Motor neuron (in vitro differentiated cells): Measurements from ENCODE around the gene MTSS2. TPM values are rescaled to one million over a fixed set of nuclear protein-coding genes. Genes with fewer than 3 reads are reported as not detected.

Source experiments
- ATAC-seq, 8 experiments: fragments of 200-7000 bp; cut with Tn5 transposase; replicated peaks in 6 of 8; 2 replicates each; pipeline ENCODE4 v1.8.0; 2021; ENCODE audit warnings: mild to moderate bottlenecking in 8 of 8, moderate library complexity in 8 of 8
- H3K27ac ChIP-seq, 2 donors: fragments of 250-450 bp; sonication (Bioruptor Pico); 2 replicates each; pipeline ENCODE4 v1.9.0; 2021; ENCODE audit warnings: antibody characterized with exemption in 2 of 2, mild to moderate bottlenecking in 2 of 2, moderate library complexity in 1 of 2
- H3K4me1 ChIP-seq, 2 donors: fragments of 250-450 bp; sonication (Bioruptor Pico); replicated peaks in 1 of 2; 2 replicates each; pipeline ENCODE4 v1.6.1; 2021; ENCODE audit warnings: antibody characterized with exemption in 2 of 2, mild to moderate bottlenecking in 2 of 2, moderate library complexity in 1 of 2
- H3K4me3 ChIP-seq, 5 donors: fragments of 250-450 bp; sonication (Bioruptor Pico); 2 replicates each; pipeline ENCODE4 v1.9.0; 2021; ENCODE audit warnings: antibody characterized with exemption in 5 of 5, mild to moderate bottlenecking in 5 of 5, moderate library complexity in 4 of 5
- WGBS, 10 experiments: fragments of 450-650 bp; shearing (Covaris generic); methylation state at CpG; one replicate each; pipeline ENCODE4 v1.0.0; 2022; 5-methylcytosine and 5-hydroxymethylcytosine counted together
- in situ Hi-C, 9 experiments: fragments of 400-800 bp; cut with MboI; loops; one replicate each; pipeline ENCODE4 v1.15.0; 2021; ENCODE audit warnings: low sequenced_read_pairs in 9 of 9, low pct_unique_long_range_greater_than_20kb in 2 of 9; ENCODE audit not compliant: unreplicated experiment in 9 of 9
- total RNA-seq, 8 experiments: library from RNA; unstranded; fragments of 300-600 nt; gene quantifications; 2 replicates each; pipeline versions ENCODE4 v1.2.3 to v1.2.4, GENCODE V29; 2022

MTSS2 gene
- total RNA-seq, 8 experiments from 2014 or later: 11.7 to 109 (median 25.6) TPM

DNA sequence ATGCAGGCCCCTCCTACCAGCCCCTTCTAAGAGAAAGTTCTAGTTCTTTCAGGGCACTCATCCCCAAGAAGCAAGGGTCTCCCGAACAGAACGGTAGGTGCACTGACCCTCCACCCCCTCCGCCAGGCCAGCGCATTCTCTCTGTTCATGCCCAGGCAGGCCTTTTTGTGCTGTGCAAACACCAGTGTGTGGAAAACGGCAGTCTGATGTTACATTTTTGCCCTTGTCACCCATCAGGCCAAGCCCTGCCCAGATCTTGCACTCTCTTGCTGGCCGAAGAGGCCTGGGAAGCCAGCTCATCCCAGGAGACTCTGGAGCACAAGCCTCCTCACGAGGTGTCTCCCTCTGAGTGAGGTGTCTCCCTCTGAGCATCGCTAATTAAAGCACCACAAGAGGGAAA lies 16.1 kb upstream of the MTSS2 start:
- ATAC-seq: no peak
- Histone ChIP-seq H3K4me1 (peaks cover 26 to 65% of the 10 kb centered on the region in 2 donors), H3K27ac (peak overlapping the region in 1 of 2 donors; percentile 84), H3K4me3 (no peak overlapping the region)
- in situ Hi-C loops: no loop called here
- WGBS, 10 experiments: 70 to 100% (median 89%) methylated on average over 1 to 5 of the region's 8 CpGs; no CpG with 5 or more reads in 6 of the 10 experiments

DNA sequence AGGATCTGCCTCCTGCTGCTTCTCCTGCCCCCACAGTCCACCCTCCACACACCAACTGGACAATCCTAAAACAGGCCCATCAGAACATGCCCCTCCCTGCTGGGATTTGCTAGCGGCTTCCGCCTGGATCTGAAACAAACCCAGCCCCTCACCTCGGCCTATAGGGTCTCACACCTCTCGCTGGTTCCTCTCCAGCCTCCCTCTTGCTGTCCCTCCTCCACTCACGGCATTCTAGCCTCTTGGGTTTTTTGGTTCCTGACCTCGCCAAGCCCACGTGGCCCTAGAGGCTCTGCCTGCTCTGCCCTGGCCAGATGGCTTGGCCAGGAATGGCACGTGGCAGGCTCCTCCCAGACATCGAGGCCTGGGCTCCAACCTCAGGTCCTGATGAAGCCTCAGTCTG lies 15.7 kb upstream of the MTSS2 start:
- peaks cover 26 to 64% of the 10 kb centered on the region in 2 donors for H3K4me1 ChIP-seq
- in situ Hi-C loops: no loop called here
- no peak for ATAC-seq

DNA sequence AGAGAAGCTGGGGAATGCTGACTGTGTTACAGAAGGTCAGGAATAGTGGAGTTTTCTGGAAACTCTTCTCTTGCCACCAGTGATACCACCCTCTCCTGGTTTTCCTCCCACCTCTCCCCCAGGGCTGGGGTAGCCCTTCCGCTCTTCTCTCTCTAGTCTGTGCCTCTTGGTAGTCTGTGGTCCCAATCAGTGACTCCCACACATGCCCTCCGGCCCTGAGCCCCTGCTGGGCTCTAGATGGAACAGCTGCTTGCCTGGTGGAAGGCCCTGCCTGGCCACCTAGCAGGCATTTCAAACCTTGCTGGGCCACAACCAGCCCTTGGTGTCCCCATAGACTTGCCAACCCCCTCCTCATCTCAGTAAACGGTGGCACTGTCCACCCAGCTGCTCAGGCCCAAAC lies 15.2 kb upstream of the MTSS2 start:
- in situ Hi-C loops: no loop called here
- no peak overlapping the region for H3K27ac ChIP-seq

More for the DNA sequence above, 15.7 kb upstream of the MTSS2 start:
- Histone ChIP-seq H3K27ac (no peak overlapping the region), H3K4me3 (no peak overlapping the region)
- WGBS, 10 experiments: 80 to 94% (median 88%) methylated on average over 1 to 3 of the region's 9 CpGs; no CpG with 5 or more reads in 5 of the 10 experiments

DNA sequence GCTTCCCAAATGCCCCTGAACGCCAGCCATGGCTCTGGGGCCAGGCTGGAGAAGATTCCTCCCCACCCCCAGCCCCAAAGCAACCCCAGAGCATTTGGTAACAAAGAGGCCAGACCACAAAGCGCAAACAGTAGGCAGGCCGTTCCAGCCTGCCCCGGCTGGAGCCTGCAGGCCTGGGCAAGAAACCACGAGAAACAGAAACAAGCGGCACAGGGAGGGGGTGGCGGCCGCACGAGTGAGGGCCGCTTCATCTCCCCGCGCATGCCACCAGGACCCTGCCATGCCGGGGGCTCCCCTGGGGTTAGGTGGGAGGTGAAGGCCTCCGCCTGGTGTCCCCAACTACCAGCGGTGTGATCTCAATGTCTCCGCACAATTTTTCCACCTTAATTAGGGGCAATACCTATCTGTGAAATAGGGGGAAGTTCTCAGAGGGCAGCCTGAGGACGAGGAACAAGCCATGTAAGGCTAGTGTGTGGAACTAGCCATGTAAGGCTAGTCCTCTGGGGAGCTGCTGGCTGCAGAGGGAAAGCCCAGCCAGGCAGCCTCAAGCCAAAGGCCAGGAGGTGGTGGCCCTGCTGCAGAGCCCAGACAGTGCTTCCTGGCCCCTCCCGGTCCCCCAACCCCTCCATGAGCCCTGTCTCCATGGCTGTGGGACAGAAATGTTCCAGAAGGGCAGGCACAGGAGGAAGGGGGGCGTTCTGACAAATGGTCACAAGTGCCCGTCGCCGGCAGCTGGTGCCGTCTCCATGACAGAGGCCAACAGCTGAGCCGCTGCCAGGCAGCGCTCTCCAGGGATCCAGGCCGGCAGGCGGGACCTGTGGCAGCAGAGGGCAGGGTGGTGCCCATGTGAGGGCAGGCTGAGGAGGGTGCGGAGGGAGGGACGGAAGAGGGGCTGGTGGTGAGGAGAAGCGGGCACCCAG lies 14.5 kb upstream of the MTSS2 start:
- 40 to 100% (median 83%) methylated on average over 1 to 4 of the region's 30 CpGs; no CpG with 5 or more reads in 4 of the 10 experiments for WGBS, 10 experiments
- ATAC-seq: peak in 3 of 8 experiments; percentile 13 to 62 (median 23)
- in situ Hi-C loops: no loop called here
- no peak overlapping the region for H3K27ac ChIP-seq
- H3K4me3 ChIP-seq: no peak overlapping the region
- H3K4me1 ChIP-seq: peaks cover 26 to 61% of the 10 kb centered on the region in 2 donors

More for the DNA sequence above, 15.2 kb upstream of the MTSS2 start:
- H3K4me3 ChIP-seq: no peak overlapping the region
- WGBS, 10 experiments: 17 to 80% methylated on average over 1 of the region's 3 CpGs; no CpG with 5 or more reads in 8 of the 10 experiments
- ATAC-seq: no peak
- H3K4me1 ChIP-seq: peaks cover 26 to 64% of the 10 kb centered on the region in 2 donors

DNA sequence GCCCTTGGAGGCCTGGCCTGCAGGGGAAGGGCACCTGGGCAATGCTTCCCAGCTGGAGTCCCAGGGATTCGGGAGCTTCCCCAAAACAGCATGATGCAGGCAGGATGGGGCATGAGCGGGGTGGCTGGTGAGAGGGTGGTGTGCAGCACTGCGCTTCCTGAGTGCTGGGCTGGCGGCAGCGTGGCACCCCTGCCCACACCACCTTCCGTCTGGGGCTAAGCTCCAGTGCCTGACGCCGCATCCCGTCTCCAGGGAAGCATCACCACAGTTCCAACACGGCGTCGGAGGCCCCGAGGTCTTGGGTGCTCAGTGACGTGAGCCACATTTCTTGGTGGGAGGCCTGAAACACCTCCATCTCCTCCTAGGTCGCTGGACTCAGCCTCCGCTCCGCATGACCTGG lies 13.8 kb upstream of the MTSS2 start:
- Histone ChIP-seq H3K27ac (no peak overlapping the region), H3K4me3 (no peak overlapping the region), H3K4me1 (peaks cover 28 to 57% of the 10 kb centered on the region in 2 donors)
- WGBS, 10 experiments: 100% methylated on average over 2 to 4 of the region's 17 CpGs; no CpG with 5 or more reads in 8 of the 10 experiments
- ATAC-seq: no peak
- in situ Hi-C loops: no loop called here

DNA sequence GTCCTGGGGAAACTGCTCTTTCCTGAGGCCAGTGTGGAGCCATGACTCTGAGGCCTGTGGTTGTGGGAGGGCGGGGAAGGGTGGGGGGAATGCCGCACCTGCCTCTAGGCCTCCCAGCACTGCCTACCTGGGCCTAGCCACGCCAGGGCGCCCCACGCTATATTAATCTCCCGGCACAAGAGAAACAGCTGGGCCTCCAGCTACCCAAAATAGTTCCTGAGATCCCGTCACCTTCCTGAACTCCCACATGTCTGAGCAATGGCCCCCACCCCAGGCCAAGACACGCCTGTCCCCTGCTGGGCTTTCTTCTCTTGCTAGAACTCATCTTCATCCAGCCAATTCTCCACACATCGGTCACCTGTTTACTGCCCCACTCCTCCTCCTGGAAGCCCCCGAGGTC lies 13.0 kb upstream of the MTSS2 start:
- 80 to 100% (median 80%) methylated on average over 1 to 2 of the region's 10 CpGs; no CpG with 5 or more reads in 7 of the 10 experiments for WGBS, 10 experiments
- ATAC-seq: no peak
- in situ Hi-C loops: no loop called here
- H3K27ac ChIP-seq: no peak overlapping the region
- H3K4me3 ChIP-seq: no peak overlapping the region
- H3K4me1 ChIP-seq: peaks cover 30 to 55% of the 10 kb centered on the region in 2 donors

DNA sequence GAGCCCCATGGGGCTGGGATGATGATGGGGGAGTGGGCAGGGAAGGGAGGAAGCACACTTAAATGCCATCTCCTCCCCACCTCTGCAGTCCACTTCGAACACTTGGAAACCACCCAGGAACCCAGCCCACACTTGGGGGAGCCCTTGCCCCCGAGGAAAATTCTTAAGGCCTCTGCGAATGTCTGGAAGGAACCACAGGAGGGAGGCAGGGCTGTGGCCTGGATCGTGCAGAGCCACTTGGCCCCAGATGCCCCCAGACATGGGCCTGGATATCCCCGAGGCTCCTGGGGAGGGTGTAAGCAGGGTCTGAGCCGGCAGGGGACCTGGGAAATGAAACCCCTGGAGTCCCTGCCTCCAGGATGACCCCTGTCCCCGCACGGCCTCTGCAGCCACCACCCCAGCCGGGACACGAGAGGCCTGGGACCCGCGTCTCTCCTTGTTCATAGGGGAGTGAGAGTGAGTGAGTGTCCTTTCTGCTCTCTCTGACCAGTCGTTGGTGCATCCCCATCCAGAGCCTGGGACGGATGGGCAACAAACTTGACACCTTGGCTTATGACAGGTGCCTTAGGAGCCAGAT lies 11.8 kb upstream of the MTSS2 start:
- peaks cover 30 to 55% of the 10 kb centered on the region in 2 donors for H3K4me1 ChIP-seq
- no peak overlapping the region for H3K4me3 ChIP-seq
- in situ Hi-C loops: no loop called here

DNA sequence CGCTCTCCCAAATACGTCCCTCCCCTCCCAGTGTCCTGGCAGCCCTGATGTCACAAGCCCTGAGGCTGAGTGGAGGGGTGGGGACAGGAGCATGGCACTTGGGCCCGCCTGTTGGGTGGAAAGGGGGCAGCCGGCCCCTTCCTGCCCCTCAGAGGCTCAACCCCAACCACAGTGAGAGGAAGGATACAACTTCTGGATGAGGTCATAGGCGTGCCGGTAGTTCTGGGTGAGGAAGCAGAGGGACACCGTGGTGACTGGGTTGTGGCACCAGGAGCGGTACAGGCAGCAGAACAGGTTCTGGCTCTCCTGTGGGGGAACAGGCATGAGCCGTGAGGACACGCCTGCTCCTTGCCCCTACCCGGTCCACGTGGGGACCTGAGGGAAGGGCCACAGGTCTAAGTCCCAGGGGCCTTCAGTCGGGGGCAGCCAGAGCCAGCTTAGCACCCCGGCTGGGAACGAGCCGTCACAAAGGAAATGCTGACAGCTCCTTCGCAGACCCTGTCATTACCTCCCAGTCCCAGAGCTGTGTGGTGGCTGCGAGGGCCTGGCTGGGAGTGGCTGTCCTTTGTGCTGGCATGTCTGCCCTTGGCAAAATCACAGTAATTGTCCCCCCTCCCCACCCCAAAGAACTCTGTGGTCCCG lies 11.2 kb upstream of the MTSS2 start:
- in situ Hi-C loops: no loop called here
- Histone ChIP-seq H3K4me1 (peaks cover 30 to 55% of the 10 kb centered on the region in 2 donors), H3K4me3 (no peak overlapping the region), H3K27ac (no peak overlapping the region)
- WGBS, 10 experiments: 40 to 100% (median 100%) methylated on average over 2 to 5 of the region's 19 CpGs; no CpG with 5 or more reads in 7 of the 10 experiments
- peak in 2 of 8 experiments; percentile 2 to 11 for ATAC-seq

More for the DNA sequence above, 11.8 kb upstream of the MTSS2 start:
- peak in 1 of 8 experiments; percentile 18 for ATAC-seq
- no peak overlapping the region for H3K27ac ChIP-seq
- WGBS, 10 experiments: 60% methylated on average over 1 of the region's 14 CpGs; no CpG with 5 or more reads in 9 of the 10 experiments

DNA sequence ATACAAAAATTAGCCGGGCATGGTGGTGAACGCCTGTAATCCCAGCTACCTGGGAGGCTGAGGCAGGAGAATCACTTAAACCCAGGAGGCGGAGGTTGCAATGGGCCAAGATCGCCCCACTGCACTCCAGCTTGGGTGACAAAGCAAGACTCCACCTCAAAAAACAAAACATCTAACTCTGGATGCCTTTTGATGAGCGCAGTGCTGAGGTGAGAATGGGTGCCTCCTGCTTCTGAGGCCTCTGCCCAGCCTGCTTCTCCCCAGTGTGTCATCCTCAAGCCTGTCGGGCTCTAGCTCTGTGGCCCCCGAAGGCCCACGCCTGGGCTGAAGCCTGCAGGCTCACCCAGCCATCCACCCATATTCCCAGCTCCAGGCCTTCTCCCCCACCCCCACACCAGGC lies 10.5 kb upstream of the MTSS2 start:
- in situ Hi-C loops: no loop called here
- 60 to 100% (median 88%) methylated on average over 1 to 5 of the region's 8 CpGs; no CpG with 5 or more reads in 6 of the 10 experiments for WGBS, 10 experiments
- Histone ChIP-seq H3K4me1 (peaks cover 35 to 56% of the 10 kb centered on the region in 2 donors), H3K27ac (no peak overlapping the region), H3K4me3 (no peak overlapping the region)
- no peak for ATAC-seq

DNA sequence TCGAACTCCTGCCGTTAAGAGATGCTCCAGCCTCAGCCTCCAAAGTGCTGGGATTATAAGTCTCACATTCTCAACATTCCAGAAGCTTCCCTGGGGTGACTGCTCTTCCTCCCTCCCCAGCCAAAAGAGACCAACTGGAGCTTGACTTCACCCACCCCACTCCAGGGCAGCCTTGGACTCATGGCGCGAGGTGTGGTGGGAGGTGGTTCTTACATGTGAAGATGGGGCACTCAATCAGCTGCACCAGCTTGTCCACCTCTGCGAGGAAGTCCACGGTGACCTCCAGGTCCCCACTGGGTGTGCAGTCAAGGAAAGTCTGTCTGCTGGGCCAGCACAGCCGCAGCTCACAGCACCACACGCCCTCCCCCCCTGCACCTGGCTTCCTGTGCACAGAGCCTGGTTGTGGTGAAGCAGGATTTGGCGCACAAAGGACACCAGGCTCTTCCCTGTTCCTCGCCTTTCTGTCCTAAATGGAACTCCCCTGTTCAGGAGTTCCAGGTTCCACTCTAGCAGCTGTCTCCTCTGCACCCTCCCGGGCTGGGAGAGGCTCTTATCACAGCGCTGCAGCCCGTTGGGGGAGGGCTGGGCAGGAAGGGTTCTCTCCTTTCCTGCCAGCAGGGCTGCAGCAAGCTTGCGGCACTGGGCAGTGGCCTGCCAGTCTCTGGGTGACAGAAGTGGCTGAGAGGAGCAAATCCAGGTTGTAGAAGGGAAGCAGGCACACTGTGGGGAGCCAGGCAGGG lies 9.6 kb upstream of the MTSS2 start:
- Histone ChIP-seq H3K27ac (no peak overlapping the region), H3K4me1 (peaks cover 43 to 54% of the 10 kb centered on the region in 2 donors), H3K4me3 (no peak overlapping the region)
- in situ Hi-C loops: no loop called here
- 83 to 100% (median 100%) methylated on average over 1 to 6 of the region's 14 CpGs; no CpG with 5 or more reads in 5 of the 10 experiments for WGBS, 10 experiments
- no peak for ATAC-seq

DNA sequence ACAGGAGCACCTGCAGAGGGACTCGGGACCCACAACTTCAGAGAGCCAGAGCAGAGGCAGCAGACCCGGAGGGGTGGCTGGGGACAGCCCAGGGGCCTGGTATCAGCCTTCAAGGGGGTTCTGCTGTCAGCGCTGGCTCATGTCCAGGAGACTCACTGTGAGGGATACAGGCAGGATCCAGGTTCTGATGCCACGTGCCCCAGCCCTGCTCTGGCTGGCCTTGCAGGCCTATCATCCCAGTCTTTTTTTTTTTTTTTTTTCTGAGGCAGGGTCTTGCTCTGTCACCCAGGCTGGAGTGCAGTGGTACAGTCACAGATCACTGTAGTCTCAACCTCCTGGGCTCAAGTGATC lies 9.0 kb upstream of the MTSS2 start:
- 80 to 89% methylated on average over 1 to 3 of the region's 4 CpGs; no CpG with 5 or more reads in 8 of the 10 experiments for WGBS, 10 experiments
- no peak overlapping the region for H3K27ac ChIP-seq
- in situ Hi-C loops: no loop called here
- H3K4me3 ChIP-seq: no peak overlapping the region
- H3K4me1 ChIP-seq: peaks cover 43 to 47% of the 10 kb centered on the region in 2 donors
- ATAC-seq: no peak

DNA sequence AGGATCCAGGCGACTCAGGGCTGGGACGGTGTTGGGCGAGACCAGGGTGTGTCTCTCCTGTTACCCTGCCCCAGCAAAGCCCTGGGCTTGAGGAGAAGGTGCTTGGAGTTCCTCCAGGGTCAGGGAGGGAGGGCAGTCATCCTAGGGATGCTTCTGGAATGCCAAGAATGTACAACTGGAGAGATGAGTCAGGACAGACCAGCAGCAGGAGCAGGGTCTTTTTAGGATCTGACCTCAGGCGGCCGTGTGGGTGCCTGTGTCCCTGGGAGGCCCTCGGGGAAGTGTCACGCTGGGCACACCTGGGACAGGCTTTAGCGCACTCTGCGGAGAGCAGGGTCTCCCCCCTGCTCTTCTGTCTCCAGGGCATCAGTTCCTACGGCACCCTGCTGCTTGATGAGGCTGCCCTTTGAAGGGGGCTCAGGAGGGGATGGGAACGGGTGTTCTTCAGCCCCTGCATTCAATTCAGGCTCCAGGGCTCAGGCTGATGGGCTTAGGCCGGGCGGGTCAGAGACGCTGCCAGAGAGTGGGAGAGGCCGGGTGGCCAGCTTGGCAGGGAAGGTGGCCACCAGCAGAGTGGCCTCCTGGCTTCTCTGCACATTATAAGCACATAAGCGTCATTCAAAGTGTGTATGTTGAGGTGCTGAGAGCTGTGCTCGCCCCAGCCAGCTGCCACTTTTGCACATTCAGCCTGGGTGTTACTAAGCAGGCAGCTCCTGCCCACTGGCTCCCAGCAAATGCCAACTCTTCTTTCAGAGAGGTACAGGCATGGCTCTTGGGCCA lies 8.4 kb upstream of the MTSS2 start:
- in situ Hi-C loops: no loop called here
- peak overlapping the region; percentile 24 to 98 for H3K27ac ChIP-seq
- 20 to 80% (median 53%) methylated on average over 1 to 9 of the region's 17 CpGs; no CpG with 5 or more reads in 5 of the 10 experiments for WGBS, 10 experiments
- peaks cover 43 to 47% of the 10 kb centered on the region in 2 donors for H3K4me1 ChIP-seq
- H3K4me3 ChIP-seq: no peak overlapping the region
- peak in 3 of 8 experiments; percentile 9 to 60 (median 32) for ATAC-seq
